Measurements from ENCODE around the gene BCR.

The BCR gene

DNA sequence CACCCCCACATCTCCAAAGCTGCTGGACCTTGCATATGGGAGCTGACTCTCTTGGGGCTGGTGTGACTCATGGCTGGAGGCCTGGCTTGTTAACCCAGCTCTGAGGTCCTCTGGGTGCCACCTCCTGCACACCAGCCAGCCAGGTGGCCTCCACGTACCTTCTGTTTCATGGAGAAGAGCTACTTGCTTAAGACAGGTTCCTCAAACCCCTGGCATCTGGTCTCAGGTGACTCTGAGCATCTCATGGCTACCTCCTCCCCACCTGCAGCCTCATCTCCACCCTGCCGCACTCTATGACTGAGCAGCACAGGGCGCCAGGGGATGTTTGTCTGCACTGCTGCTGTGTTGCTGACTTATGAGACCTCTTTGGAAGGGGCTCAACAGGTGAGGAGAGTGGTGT lies 55.7 kb downstream of the BCR start:
- TF ChIP-seq ZNF274 (IDR thresholded peaks at IDR 0.05; ENCODE audit: low read depth, low read length), result no peak
- no peak overlapping the region for H3K4me3 ChIP-seq (ENCODE audit: low read length)

DNA sequence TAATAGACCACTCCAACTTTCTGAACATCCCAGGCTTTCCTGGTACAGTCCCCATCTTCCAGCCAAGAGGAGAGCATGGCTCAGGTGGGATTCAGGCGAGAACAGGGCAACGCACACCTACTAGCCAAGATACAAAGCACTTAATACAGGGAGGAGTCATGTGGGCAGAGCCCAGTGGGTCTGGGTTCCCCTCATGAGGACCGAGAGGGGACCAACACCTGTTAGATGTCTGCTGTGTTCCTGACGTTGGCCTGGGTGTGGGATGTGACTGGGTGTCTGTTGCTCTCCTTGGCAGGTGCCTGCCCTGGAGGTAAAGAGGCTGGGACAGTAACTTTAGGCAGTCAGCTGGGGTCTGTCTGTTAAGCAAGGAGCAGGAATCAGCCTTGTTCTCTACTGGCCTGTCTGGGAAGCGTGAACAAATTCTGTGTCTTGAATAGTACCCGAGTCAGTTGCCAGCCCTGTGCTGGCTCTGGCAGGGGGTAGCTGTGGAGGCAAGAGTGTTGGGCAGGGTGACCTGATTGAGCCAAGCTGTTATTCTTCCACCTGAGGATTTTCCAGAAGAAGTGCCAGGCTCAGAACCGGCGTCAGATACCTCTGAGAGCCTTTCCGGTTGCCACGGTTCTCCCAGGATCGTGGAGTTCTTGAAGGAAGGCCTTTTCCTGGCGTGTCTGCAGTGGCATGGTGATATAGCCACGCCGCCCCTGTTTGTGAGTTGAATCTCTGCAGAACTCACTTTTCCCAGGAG lies 56.3 kb downstream of the BCR start:
- no peak for TF ChIP-seq ZNF274 (IDR thresholded peaks at IDR 0.05; ENCODE audit: low read depth, low read length)
- H3K4me3 ChIP-seq (ENCODE audit: low read length), result no peak overlapping the region

DNA sequence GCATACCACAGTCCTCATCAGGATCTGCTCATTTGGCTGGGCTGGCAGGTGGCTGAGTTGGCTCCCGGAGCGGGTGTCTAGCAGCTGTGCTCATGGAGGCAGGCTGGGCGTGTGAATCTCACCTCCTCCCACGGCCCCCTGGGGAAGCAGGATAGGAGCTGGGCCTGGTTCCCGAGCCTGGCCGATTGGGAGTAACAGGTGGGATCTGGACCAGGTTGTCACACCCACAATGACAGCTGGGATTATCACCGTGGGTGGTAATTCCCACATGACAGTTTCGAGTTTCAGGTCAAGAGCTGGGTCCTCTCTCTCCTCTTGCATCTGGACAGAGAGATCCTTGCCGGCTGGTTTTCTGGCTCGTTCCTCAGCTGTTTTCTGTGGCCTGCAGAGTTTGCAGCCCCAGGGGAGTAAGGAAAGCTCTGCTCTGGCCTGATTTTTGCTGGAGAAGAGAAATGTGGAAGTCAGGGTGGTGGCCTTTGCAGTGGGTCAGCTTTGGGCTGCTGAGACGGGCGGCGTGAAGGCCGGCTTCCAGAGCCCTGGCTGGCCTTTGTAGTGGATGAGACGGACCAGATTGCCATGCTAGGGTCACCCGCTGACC lies 57.0 kb downstream of the BCR start:
- TF ChIP-seq ZNF274 (IDR thresholded peaks at IDR 0.05; ENCODE audit: low read depth, low read length), result no peak

DNA sequence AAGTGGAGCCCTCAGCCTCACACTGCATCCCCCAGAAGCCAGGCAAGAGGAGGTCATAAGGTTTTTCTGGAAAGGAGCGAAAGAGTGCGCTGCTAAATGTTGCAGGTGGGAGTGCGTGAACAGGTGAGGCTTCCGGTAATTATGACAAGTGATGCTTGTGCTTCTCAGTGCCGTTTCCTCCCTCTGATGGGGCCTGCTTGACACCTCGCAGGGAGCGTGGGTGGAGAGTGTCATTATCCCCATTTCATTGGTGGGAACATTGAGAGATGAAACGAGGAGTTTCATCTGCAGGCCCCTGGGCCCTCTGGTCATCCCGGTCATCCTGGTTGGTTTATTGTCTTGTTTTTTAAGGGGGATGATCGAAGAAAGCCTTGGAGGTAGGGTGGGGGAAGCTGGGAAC lies 57.5 kb downstream of the BCR start:
- no peak for TF ChIP-seq ZNF274 (IDR thresholded peaks at IDR 0.05; ENCODE audit: low read depth, low read length)
- no peak overlapping the region for H3K4me3 ChIP-seq (ENCODE audit: low read length)

More for the DNA sequence above, 57.0 kb downstream of the BCR start:
- no peak overlapping the region for H3K4me3 ChIP-seq (ENCODE audit: low read length)

DNA sequence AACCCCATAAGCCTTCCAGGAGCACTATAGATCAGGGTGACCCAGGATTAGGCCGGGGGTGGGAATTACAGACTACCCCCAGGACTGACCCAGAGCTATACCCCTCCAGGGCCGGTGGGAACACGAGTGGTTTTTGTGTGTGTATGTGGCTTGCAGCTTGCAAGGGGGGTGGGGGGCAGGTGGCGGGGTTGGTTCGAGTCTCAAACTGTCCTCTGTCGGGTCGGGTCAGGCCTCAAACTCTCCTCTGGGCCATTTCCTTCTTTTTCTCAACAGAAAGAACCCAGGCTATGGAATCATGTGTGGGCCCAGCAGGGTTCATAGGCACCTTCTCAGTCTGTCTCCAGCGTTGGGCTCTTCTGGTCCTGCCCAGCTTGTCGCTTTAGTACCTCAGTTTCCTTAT lies 58.4 kb downstream of the BCR start:
- TF ChIP-seq ZNF274 (IDR thresholded peaks at IDR 0.05; ENCODE audit: low read depth, low read length), result no peak
- H3K4me3 ChIP-seq (ENCODE audit: low read length), result no peak overlapping the region

DNA sequence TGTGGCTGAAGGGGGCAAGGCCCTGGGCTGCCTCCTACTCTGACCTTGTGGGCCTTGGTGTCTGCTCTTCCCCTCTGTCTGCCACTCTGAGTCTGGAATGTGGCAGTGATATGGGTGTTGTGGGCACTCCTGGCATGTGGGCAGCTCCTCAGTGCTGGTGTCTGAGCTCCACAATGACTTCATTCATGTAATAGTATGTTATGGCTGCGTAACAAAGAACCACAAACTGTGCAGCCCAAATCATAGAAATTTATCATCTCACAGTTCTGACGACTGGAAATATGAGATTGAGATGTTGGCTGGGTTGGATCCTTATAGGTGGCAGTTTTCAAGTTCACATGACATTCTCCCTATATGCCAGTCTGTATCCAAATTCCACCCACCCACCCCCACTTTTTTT lies 59.1 kb downstream of the BCR start:
- TF ChIP-seq ZNF274 (IDR thresholded peaks at IDR 0.05; ENCODE audit: low read depth, low read length), result no peak
- no peak overlapping the region for H3K4me3 ChIP-seq (ENCODE audit: low read length)

DNA sequence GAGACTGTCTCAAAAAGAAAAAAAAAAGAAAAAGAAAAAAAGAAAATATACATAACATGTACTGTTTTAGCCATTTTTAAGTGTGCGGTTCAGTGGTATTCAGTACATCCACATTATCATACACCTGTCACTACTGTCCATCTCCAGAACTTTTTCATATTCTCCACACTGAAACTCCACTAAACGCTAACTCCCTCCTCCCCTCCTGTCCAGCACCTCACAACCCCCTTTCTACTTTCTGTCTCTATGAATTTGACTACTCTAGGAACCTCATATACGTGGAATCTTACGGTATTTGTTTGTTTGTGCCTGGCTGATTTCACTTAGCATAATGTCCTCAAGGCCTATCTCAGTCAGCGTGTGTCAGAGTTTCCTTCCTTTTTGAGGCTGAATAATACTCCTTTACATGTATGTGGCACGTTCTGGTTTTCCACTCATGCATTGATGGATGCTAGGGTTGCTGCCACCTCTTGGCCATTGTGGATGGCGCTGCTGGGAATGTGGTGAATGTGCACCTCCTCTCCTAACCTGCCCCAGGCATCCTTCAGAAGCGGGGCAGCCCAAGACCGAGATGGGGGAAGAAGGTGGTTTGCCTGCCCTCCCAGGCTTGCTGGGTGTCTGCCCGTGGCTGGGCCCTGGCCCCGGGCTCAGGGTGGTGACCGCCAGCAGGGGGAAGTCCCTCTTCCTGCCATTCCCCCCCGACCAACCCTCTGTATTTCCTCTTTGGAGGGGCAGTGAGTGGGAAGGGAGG lies 60.5 kb downstream of the BCR start:
- no peak for TF ChIP-seq ZNF274 (IDR thresholded peaks at IDR 0.05; ENCODE audit: low read depth, low read length)
- no peak overlapping the region for H3K4me3 ChIP-seq (ENCODE audit: low read length)

DNA sequence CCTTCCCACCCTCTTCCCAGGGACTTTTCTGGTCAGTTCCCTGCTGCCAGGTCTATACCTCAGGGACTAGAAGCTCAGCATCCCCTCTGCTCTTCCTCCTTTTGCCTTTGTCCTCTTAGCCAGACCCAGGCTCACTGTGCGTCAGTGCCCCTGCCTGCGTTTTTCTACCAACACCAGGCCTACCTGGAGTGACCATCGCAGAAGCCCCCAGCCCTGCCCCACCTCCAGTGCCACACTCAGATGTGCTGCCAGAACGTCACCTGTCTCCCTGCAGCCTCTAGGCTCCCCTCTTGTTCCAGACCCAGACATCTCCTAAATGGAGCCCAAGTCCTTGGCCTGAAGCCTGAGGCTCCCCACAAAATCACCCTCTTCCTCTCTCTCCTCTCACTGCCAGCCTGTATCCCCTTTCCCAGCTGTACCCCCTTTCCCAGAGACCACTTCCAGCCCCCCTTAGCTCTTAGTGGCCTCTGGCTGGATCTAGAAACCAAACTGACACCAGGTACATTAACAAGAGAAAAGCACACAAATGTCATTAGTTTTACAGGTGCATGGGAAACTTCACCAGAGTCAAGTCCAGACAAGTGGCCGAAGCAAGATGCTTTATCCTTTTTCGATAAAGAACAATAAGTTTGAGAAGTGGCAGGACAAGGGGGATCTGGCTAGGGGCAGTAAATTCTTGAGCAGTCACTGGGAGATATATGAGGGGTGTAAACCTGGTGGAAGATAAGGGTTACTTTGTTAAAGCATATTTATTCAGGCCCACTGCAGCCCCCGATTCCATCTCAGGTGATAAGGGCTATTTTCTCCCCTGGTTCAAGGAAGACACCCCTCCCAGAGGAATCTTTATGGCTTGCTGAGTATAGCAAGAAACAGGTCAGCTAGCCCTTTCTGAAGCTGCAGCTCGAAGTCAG lies 61.5 kb downstream of the BCR start:
- TF ChIP-seq ZNF274 (IDR thresholded peaks at IDR 0.05; ENCODE audit: low read depth, low read length), result no peak
- H3K4me3 ChIP-seq (ENCODE audit: low read length), result no peak overlapping the region

DNA sequence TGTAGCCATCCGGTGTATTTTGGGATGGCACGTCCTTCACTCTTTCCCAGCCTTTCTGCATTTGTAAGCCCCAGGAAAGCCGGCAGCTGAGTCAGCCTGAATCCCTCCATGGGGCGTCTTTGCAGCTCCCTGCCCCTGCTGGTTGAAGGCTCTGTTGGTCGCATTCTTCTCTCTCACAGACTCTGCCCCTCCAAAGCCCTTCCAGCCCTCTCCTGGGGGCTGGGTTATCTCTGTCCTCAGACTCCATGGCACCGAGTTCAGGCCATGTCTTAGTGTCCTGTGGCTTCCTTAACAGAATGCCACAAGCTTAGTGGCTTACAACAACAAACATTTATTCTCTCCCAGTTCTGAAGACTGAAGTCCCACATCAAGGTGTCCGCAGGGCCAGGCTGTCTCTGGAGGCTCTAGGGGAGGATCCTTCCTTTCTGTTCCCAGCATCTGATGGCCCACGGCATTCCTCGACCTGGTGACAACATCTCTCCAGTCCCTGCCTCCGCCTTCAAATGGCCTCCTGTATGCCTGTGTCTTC lies 62.2 kb downstream of the BCR start:
- TF ChIP-seq ZNF274 (IDR thresholded peaks at IDR 0.05; ENCODE audit: low read depth, low read length), result no peak

DNA sequence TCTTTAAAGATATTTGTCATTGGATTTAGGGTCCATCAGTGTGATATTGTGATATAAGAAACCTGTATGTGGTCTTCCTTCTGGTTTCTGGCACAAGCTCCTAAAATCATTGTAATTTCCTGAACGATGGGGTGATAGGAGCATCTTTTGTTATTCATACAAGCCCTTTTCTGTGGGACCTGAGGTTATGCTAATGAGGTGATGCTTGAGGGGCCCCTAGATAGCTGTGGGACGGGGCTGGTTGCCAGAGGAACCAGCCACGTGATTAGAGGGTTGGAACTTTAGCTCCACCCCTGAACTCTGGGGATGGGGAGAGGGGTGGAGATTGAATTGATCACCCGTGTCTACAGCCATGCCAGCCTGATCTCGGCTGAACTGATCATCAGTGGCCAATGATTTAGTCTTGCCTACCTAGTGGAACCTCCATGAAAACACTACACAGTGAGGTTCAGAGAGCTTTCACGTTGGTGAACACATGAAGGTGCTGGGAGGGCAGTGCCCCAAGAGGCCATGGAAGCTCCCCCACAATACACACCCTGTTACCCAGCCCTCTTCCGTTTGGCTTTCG lies 62.8 kb downstream of the BCR start:
- no peak for TF ChIP-seq ZNF274 (IDR thresholded peaks at IDR 0.05; ENCODE audit: low read depth, low read length)
- H3K4me3 ChIP-seq (ENCODE audit: low read length), result no peak overlapping the region

More for the DNA sequence above, 62.2 kb downstream of the BCR start:
- H3K4me3 ChIP-seq (ENCODE audit: low read length), result no peak overlapping the region

DNA sequence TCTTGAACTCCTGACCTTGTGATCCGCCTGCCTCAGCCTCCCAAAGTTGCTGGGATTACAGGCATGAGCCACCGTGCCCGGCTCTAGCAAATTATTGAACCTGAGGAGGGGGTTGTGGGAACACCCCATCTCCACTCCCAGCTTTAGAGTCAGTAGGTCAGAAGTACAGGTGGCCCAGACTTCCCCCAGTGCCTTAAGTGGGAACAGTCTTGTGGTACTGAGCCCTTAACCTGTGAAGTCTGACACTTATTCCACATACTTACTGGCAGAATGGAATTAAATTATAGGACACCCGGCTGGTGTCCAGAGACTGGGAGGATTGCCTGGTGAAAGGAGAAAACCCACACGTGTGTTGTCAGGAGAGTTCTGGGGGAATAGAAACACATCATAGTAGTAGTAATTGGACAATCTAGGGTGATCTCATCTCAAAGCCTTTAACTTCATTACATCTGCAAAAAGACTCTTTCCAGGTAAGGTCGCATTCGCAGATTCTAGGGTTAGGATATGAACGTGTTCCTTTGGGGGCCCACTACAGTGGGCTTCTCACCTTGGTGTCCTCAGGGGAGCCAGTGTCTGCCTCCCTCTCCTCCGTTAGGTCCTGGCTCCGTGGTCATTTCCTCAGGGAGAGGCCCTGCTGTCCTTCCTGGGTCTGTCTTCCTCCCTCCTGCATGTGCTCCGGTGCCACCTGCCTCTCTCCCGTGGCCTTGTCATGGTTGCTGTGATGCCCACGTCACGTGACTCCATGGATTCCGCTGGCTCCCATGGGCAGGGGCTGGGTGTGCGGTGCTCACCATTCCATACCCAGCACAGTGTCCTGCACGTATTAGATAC lies 63.8 kb downstream of the BCR start:
- no peak overlapping the region for H3K4me3 ChIP-seq (ENCODE audit: low read length)
- TF ChIP-seq ZNF274 (IDR thresholded peaks at IDR 0.05; ENCODE audit: low read depth, low read length), result no peak

DNA sequence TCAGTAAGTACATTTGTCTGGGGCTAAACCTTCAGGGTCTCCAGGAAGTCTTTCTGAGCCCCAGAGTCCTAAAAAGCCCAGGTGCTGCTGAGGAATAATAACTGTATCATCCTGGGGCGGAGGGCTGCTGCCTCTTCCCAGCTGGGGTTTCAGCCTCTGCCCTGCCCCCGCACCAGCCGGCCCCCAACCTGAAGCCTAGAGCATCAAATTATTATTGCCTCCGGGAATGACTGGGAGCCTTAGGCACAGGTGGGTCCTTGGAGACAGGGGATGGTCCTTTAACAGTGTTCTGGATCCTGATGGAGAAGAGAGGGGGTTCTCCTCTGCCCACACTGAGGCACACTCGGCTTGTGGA lies 64.4 kb downstream of the BCR start:
- no peak for TF ChIP-seq ZNF274 (IDR thresholded peaks at IDR 0.05; ENCODE audit: low read depth, low read length)
- no peak overlapping the region for H3K4me3 ChIP-seq (ENCODE audit: low read length)
